H9 (cell line): Measurements from ENCODE around the gene SPRED3. TPM values are rescaled to one million over a fixed set of nuclear protein-coding genes. Genes with fewer than 3 reads are reported as not detected.

Experiments
- DNase-seq: peaks from one replicate; pipeline ENCODE4 v3.0.0-alpha.2; 2017
- H2AFZ ChIP-seq: one replicate; pipeline ENCODE4 v1.6.1; 2013; ENCODE audit warnings: mild to moderate bottlenecking, low read length, control low read depth, moderate library complexity
- H2AK5ac ChIP-seq: 2 replicates; pipeline ENCODE4 v1.6.1; 2013; ENCODE audit warnings: low read length, control low read depth, mixed read lengths; ENCODE audit not compliant: insufficient read length
- H2BK120ac ChIP-seq: one replicate; pipeline ENCODE4 v1.6.1; 2013; ENCODE audit warnings: low read depth, mild to moderate bottlenecking, low read length, control low read depth, inconsistent platforms; ENCODE audit not compliant: poor library complexity, severe bottlenecking
- H2BK12ac ChIP-seq: 2 replicates; pipeline ENCODE4 v1.6.1; 2013; ENCODE audit warnings: low read length, control low read depth, mixed read lengths, low read depth; ENCODE audit not compliant: insufficient read length
- H2BK15ac ChIP-seq: 2 replicates; pipeline ENCODE4 v1.6.1; 2013; ENCODE audit warnings: low read depth, low read length, control low read depth
- H2BK20ac ChIP-seq: one replicate; pipeline ENCODE4 v1.6.1; 2013; ENCODE audit warnings: low read depth, mild to moderate bottlenecking, low read length, control low read depth, inconsistent platforms; ENCODE audit not compliant: poor library complexity, severe bottlenecking
- H2BK5ac ChIP-seq: 2 replicates; pipeline ENCODE4 v1.6.1; 2013; ENCODE audit warnings: low read length, control low read depth, mixed read lengths; ENCODE audit not compliant: insufficient read length
- H3K14ac ChIP-seq: 2 replicates; pipeline ENCODE4 v1.6.1; 2013; ENCODE audit warnings: low read length, control low read depth; ENCODE audit not compliant: insufficient read depth
- H3K18ac ChIP-seq: 2 replicates; pipeline ENCODE4 v1.6.1; 2013; ENCODE audit warnings: low read depth, mild to moderate bottlenecking, mixed read lengths, low read length, control low read depth; ENCODE audit not compliant: insufficient read length
- H3K23ac ChIP-seq: 2 replicates; pipeline ENCODE4 v1.6.1; 2013; ENCODE audit warnings: low read length, control low read depth, mixed read lengths, low read depth; ENCODE audit not compliant: insufficient read length
- H3K23me2 ChIP-seq: 2 replicates; pipeline ENCODE4 v1.6.1; 2013; ENCODE audit warnings: low read depth, mild to moderate bottlenecking, mixed read lengths, low read length, control low read depth; ENCODE audit not compliant: insufficient read length, poor library complexity, severe bottlenecking
- H3K27ac ChIP-seq: 2 replicates; pipeline ENCODE4 v1.5.1; 2013; ENCODE audit warnings: low read length, control low read depth, mixed read lengths, low read depth; ENCODE audit not compliant: insufficient read length
- H3K27me3 ChIP-seq: 2 replicates; pipeline ENCODE4 v1.6.1; 2013; ENCODE audit warnings: low read length, control low read depth, inconsistent platforms; ENCODE audit not compliant: insufficient read depth
- H3K4ac ChIP-seq: 2 replicates; pipeline ENCODE4 v1.6.1; 2013; ENCODE audit warnings: low read depth, mild to moderate bottlenecking, control low read depth, inconsistent platforms, low read length, moderate library complexity
- H3K4me1 ChIP-seq: 2 replicates; pipeline ENCODE4 v1.6.1; 2013; ENCODE audit warnings: low read length, control low read depth, inconsistent platforms; ENCODE audit not compliant: insufficient read depth
- H3K4me2 ChIP-seq: 2 replicates; pipeline ENCODE4 v1.6.1; 2013; ENCODE audit warnings: low read length, control low read depth, mixed read lengths; ENCODE audit not compliant: insufficient read length, insufficient read depth
- H3K56ac ChIP-seq: 2 replicates; pipeline ENCODE4 v1.6.1; 2013; ENCODE audit warnings: low read depth, mild to moderate bottlenecking, mixed read lengths, low read length, control low read depth; ENCODE audit not compliant: insufficient read length
- H3K79me1 ChIP-seq: 2 replicates; pipeline ENCODE4 v1.6.1; 2013; ENCODE audit warnings: low read depth, mild to moderate bottlenecking, moderate library complexity, low read length, control low read depth, inconsistent platforms; ENCODE audit not compliant: insufficient read depth, poor library complexity, severe bottlenecking
- H3K79me2 ChIP-seq: 2 replicates; pipeline ENCODE4 v1.6.1; 2013; ENCODE audit warnings: low read length, control low read depth, inconsistent platforms; ENCODE audit not compliant: insufficient read depth
- H3K9ac ChIP-seq: 2 replicates; pipeline ENCODE4 v1.6.1; 2013; ENCODE audit warnings: low read length, control low read depth, mixed read lengths; ENCODE audit not compliant: insufficient read length; ENCODE audit errors: extremely low read depth
- H3K9me3 ChIP-seq: one replicate; pipeline ENCODE4 v1.6.1; 2013; ENCODE audit warnings: low read depth, low read length, inconsistent platforms; ENCODE audit not compliant: control insufficient read depth
- H3T11ph ChIP-seq: one replicate; pipeline ENCODE4 v1.6.1; 2013; ENCODE audit warnings: mild to moderate bottlenecking, low read length, control low read depth, inconsistent platforms
- H4K20me1 ChIP-seq: one replicate; pipeline ENCODE4 v1.6.1; 2013; ENCODE audit not compliant: control insufficient read depth, insufficient read length, insufficient read depth
- H4K5ac ChIP-seq: 2 replicates; pipeline ENCODE4 v1.6.1; 2013; ENCODE audit warnings: low read depth, mild to moderate bottlenecking, mixed read lengths, low read length, control low read depth; ENCODE audit not compliant: insufficient read length
- H4K8ac ChIP-seq: replicated peaks from 2 replicates; pipeline ENCODE4 v1.6.1; 2013; ENCODE audit warnings: low read length, control low read depth, mixed read lengths, low read depth; ENCODE audit not compliant: insufficient read length
- H4K91ac ChIP-seq: 2 replicates; pipeline ENCODE4 v1.6.1; 2013; ENCODE audit warnings: low read depth, mild to moderate bottlenecking, moderate library complexity, mixed read lengths, low read length, control low read depth; ENCODE audit not compliant: insufficient read length
- H3K27ac Mint-ChIP-seq, 3 experiments: 2 replicates in 2 of 3; 3 replicates in 1 of 3; pipeline ENCODE4 v1.8.0; 2020 to 2021; ENCODE audit warnings: mixed read lengths in 3 of 3, mild to moderate bottlenecking in 1 of 3, moderate library complexity in 1 of 3
- H3K27me3 Mint-ChIP-seq: 2 replicates; pipeline ENCODE4 v1.8.0; 2021; ENCODE audit warnings: low read depth, mild to moderate bottlenecking, moderate library complexity, mixed read lengths
- H3K36me3 Mint-ChIP-seq, 3 experiments: 2 replicates in 2 of 3; 3 replicates in 1 of 3; pipeline ENCODE4 v1.8.0; 2020 to 2021; ENCODE audit warnings: low read depth in 3 of 3, mixed read lengths in 3 of 3; ENCODE audit not compliant: insufficient read depth in 1 of 3
- H3K4me1 Mint-ChIP-seq, 2 experiments: 2 replicates each; pipeline ENCODE4 v1.8.0; 2020; ENCODE audit warnings: mixed read lengths in 2 of 2
- H3K4me3 Mint-ChIP-seq, 2 experiments: 2 replicates in 1 of 2; 3 replicates in 1 of 2; pipeline ENCODE4 v1.8.0; 2020 to 2021; ENCODE audit warnings: mild to moderate bottlenecking in 2 of 2, mixed read lengths in 2 of 2, moderate library complexity in 1 of 2
- H3K9me3 Mint-ChIP-seq, 2 experiments: 2 replicates in 1 of 2; 3 replicates in 1 of 2; pipeline ENCODE4 v1.8.0; 2020; ENCODE audit warnings: mild to moderate bottlenecking in 2 of 2, mixed read lengths in 2 of 2, moderate library complexity in 1 of 2
- CTCF ChIP-seq: fragments of 200-600 bp; sonication (generic); conservative IDR thresholded peaks from 3 replicates; pipeline ENCODE4 v1.8.0; 2021; ENCODE audit warnings: antibody characterized with exemption, mild to moderate bottlenecking
- WGBS: extraction: QIAGEN DNeasy Blood & Tissue Kit; methylation state at CpG from one replicate; pipeline ENCODE4 v1.1.7; 2013; ENCODE audit warnings: missing lambda C conversion rate, low lambda C conversion rate, mixed read lengths; ENCODE audit not compliant: insufficient read length; ENCODE audit errors: extremely low coverage; 5-methylcytosine and 5-hydroxymethylcytosine counted together
- total RNA-seq: library from RNA; stranded (reverse); gene quantifications from 2 replicates; pipeline ENCODE4 v1.2.1, GENCODE V29; 2021

Gene SPRED3
- total RNA-seq, 1 experiment from 2014 or later, result 16.4 TPM

- no peak overlapping the region for H2BK20ac ChIP-seq
- no peaks in the 10 kb centered on the region for H3K79me2 ChIP-seq
- no peaks in the 10 kb centered on the region for H3K27me3 Mint-ChIP-seq
- H4K20me1 ChIP-seq, result no peaks in the 10 kb centered on the region
- H3K4me2 ChIP-seq, result no peak overlapping the region
- peaks cover 5 to 16% of the 10 kb centered on the region in 2 experiments; a peak in 3 of 4 replicates for H3K4me1 Mint-ChIP-seq
- H3K9me3 Mint-ChIP-seq, result no peaks in the 10 kb centered on the region
- no peak overlapping the region for H3K27ac ChIP-seq
- H3K4ac ChIP-seq, result no peak overlapping the region
- H3K23me2 ChIP-seq, result no peaks in the 10 kb centered on the region
- no peak overlapping the region for H3K23ac ChIP-seq
- DNase-seq, result no peak
- no peak overlapping the region for H4K91ac ChIP-seq
- H4K5ac ChIP-seq, result no peak overlapping the region
- H3K27ac Mint-ChIP-seq, result peak overlapping the region in 2 of 3 experiments; percentile 64 to 77; a peak in 2 of 7 replicates
- no CpG with 5 or more reads among the region's 7 CpGs for WGBS
- no peak overlapping the region for H4K8ac ChIP-seq
- no peak for TF ChIP-seq CTCF
- H3K56ac ChIP-seq, result no peak overlapping the region
- no peaks in the 10 kb centered on the region for H3K79me1 ChIP-seq
- H3K9ac ChIP-seq, result no peak overlapping the region
- no peak overlapping the region for H2AK5ac ChIP-seq
- no peak overlapping the region for H2AFZ ChIP-seq
- no peak overlapping the region for H3K4me3 Mint-ChIP-seq
- no peak overlapping the region for H2BK5ac ChIP-seq
- H3T11ph ChIP-seq, result no peak overlapping the region
- H2BK15ac ChIP-seq, result no peak overlapping the region
- H3K9me3 ChIP-seq, result no peaks in the 10 kb centered on the region
- H3K36me3 Mint-ChIP-seq, result peaks cover 31 to 40% (median 33%) of the 10 kb centered on the region in 3 experiments
- no peaks in the 10 kb centered on the region for H3K4me1 ChIP-seq
- no peak overlapping the region for H2BK120ac ChIP-seq
- no peak overlapping the region for H3K18ac ChIP-seq
- no peak overlapping the region for H3K14ac ChIP-seq
- H3K27me3 ChIP-seq, result no peaks in the 10 kb centered on the region
- H2BK12ac ChIP-seq, result no peak overlapping the region
Observed at GRCh38 chr19:38444026-38444425, 55.5 kb downstream of the SPRED3 start.
